H9 (cell line): ENCODE measurements around the gene AK8. TPM values are rescaled to one million over a fixed set of nuclear protein-coding genes. Genes with fewer than 3 reads are reported as not detected.

Experiments
- DNase-seq: peaks from one replicate; pipeline ENCODE4 v3.0.0-alpha.2; 2017
- H2AFZ ChIP-seq: one replicate; pipeline ENCODE4 v1.6.1; 2013; ENCODE audit warnings: mild to moderate bottlenecking, low read length, control low read depth, moderate library complexity
- H2AK5ac ChIP-seq: 2 replicates; pipeline ENCODE4 v1.6.1; 2013; ENCODE audit warnings: low read length, control low read depth, mixed read lengths; ENCODE audit not compliant: insufficient read length
- H2BK120ac ChIP-seq: one replicate; pipeline ENCODE4 v1.6.1; 2013; ENCODE audit warnings: low read depth, mild to moderate bottlenecking, low read length, control low read depth, inconsistent platforms; ENCODE audit not compliant: poor library complexity, severe bottlenecking
- H2BK12ac ChIP-seq: 2 replicates; pipeline ENCODE4 v1.6.1; 2013; ENCODE audit warnings: low read length, control low read depth, mixed read lengths, low read depth; ENCODE audit not compliant: insufficient read length
- H2BK15ac ChIP-seq: 2 replicates; pipeline ENCODE4 v1.6.1; 2013; ENCODE audit warnings: low read depth, low read length, control low read depth
- H2BK20ac ChIP-seq: one replicate; pipeline ENCODE4 v1.6.1; 2013; ENCODE audit warnings: low read depth, mild to moderate bottlenecking, low read length, control low read depth, inconsistent platforms; ENCODE audit not compliant: poor library complexity, severe bottlenecking
- H2BK5ac ChIP-seq: 2 replicates; pipeline ENCODE4 v1.6.1; 2013; ENCODE audit warnings: low read length, control low read depth, mixed read lengths; ENCODE audit not compliant: insufficient read length
- H3K14ac ChIP-seq: 2 replicates; pipeline ENCODE4 v1.6.1; 2013; ENCODE audit warnings: low read length, control low read depth; ENCODE audit not compliant: insufficient read depth
- H3K18ac ChIP-seq: 2 replicates; pipeline ENCODE4 v1.6.1; 2013; ENCODE audit warnings: low read depth, mild to moderate bottlenecking, mixed read lengths, low read length, control low read depth; ENCODE audit not compliant: insufficient read length
- H3K23ac ChIP-seq: 2 replicates; pipeline ENCODE4 v1.6.1; 2013; ENCODE audit warnings: low read length, control low read depth, mixed read lengths, low read depth; ENCODE audit not compliant: insufficient read length
- H3K23me2 ChIP-seq: 2 replicates; pipeline ENCODE4 v1.6.1; 2013; ENCODE audit warnings: low read depth, mild to moderate bottlenecking, mixed read lengths, low read length, control low read depth; ENCODE audit not compliant: insufficient read length, poor library complexity, severe bottlenecking
- H3K27ac ChIP-seq: 2 replicates; pipeline ENCODE4 v1.5.1; 2013; ENCODE audit warnings: low read length, control low read depth, mixed read lengths, low read depth; ENCODE audit not compliant: insufficient read length
- H3K27me3 ChIP-seq: 2 replicates; pipeline ENCODE4 v1.6.1; 2013; ENCODE audit warnings: low read length, control low read depth, inconsistent platforms; ENCODE audit not compliant: insufficient read depth
- H3K4ac ChIP-seq: 2 replicates; pipeline ENCODE4 v1.6.1; 2013; ENCODE audit warnings: low read depth, mild to moderate bottlenecking, control low read depth, inconsistent platforms, low read length, moderate library complexity
- H3K4me1 ChIP-seq: 2 replicates; pipeline ENCODE4 v1.6.1; 2013; ENCODE audit warnings: low read length, control low read depth, inconsistent platforms; ENCODE audit not compliant: insufficient read depth
- H3K4me2 ChIP-seq: 2 replicates; pipeline ENCODE4 v1.6.1; 2013; ENCODE audit warnings: low read length, control low read depth, mixed read lengths; ENCODE audit not compliant: insufficient read length, insufficient read depth
- H3K56ac ChIP-seq: 2 replicates; pipeline ENCODE4 v1.6.1; 2013; ENCODE audit warnings: low read depth, mild to moderate bottlenecking, mixed read lengths, low read length, control low read depth; ENCODE audit not compliant: insufficient read length
- H3K79me1 ChIP-seq: 2 replicates; pipeline ENCODE4 v1.6.1; 2013; ENCODE audit warnings: low read depth, mild to moderate bottlenecking, moderate library complexity, low read length, control low read depth, inconsistent platforms; ENCODE audit not compliant: insufficient read depth, poor library complexity, severe bottlenecking
- H3K79me2 ChIP-seq: 2 replicates; pipeline ENCODE4 v1.6.1; 2013; ENCODE audit warnings: low read length, control low read depth, inconsistent platforms; ENCODE audit not compliant: insufficient read depth
- H3K9ac ChIP-seq: 2 replicates; pipeline ENCODE4 v1.6.1; 2013; ENCODE audit warnings: low read length, control low read depth, mixed read lengths; ENCODE audit not compliant: insufficient read length; ENCODE audit errors: extremely low read depth
- H3K9me3 ChIP-seq: one replicate; pipeline ENCODE4 v1.6.1; 2013; ENCODE audit warnings: low read depth, low read length, inconsistent platforms; ENCODE audit not compliant: control insufficient read depth
- H3T11ph ChIP-seq: one replicate; pipeline ENCODE4 v1.6.1; 2013; ENCODE audit warnings: mild to moderate bottlenecking, low read length, control low read depth, inconsistent platforms
- H4K20me1 ChIP-seq: one replicate; pipeline ENCODE4 v1.6.1; 2013; ENCODE audit not compliant: control insufficient read depth, insufficient read length, insufficient read depth
- H4K5ac ChIP-seq: 2 replicates; pipeline ENCODE4 v1.6.1; 2013; ENCODE audit warnings: low read depth, mild to moderate bottlenecking, mixed read lengths, low read length, control low read depth; ENCODE audit not compliant: insufficient read length
- H4K8ac ChIP-seq: replicated peaks from 2 replicates; pipeline ENCODE4 v1.6.1; 2013; ENCODE audit warnings: low read length, control low read depth, mixed read lengths, low read depth; ENCODE audit not compliant: insufficient read length
- H4K91ac ChIP-seq: 2 replicates; pipeline ENCODE4 v1.6.1; 2013; ENCODE audit warnings: low read depth, mild to moderate bottlenecking, moderate library complexity, mixed read lengths, low read length, control low read depth; ENCODE audit not compliant: insufficient read length
- H3K27ac Mint-ChIP-seq, 3 experiments: 2 replicates in 2 of 3; 3 replicates in 1 of 3; pipeline ENCODE4 v1.8.0; 2020 to 2021; ENCODE audit warnings: mixed read lengths in 3 of 3, mild to moderate bottlenecking in 1 of 3, moderate library complexity in 1 of 3
- H3K27me3 Mint-ChIP-seq: 2 replicates; pipeline ENCODE4 v1.8.0; 2021; ENCODE audit warnings: low read depth, mild to moderate bottlenecking, moderate library complexity, mixed read lengths
- H3K36me3 Mint-ChIP-seq, 3 experiments: 2 replicates in 2 of 3; 3 replicates in 1 of 3; pipeline ENCODE4 v1.8.0; 2020 to 2021; ENCODE audit warnings: low read depth in 3 of 3, mixed read lengths in 3 of 3; ENCODE audit not compliant: insufficient read depth in 1 of 3
- H3K4me1 Mint-ChIP-seq, 2 experiments: 2 replicates each; pipeline ENCODE4 v1.8.0; 2020; ENCODE audit warnings: mixed read lengths in 2 of 2
- H3K4me3 Mint-ChIP-seq, 2 experiments: 2 replicates in 1 of 2; 3 replicates in 1 of 2; pipeline ENCODE4 v1.8.0; 2020 to 2021; ENCODE audit warnings: mild to moderate bottlenecking in 2 of 2, mixed read lengths in 2 of 2, moderate library complexity in 1 of 2
- H3K9me3 Mint-ChIP-seq, 2 experiments: 2 replicates in 1 of 2; 3 replicates in 1 of 2; pipeline ENCODE4 v1.8.0; 2020; ENCODE audit warnings: mild to moderate bottlenecking in 2 of 2, mixed read lengths in 2 of 2, moderate library complexity in 1 of 2
- WGBS: extraction: QIAGEN DNeasy Blood & Tissue Kit; methylation state at CpG from one replicate; pipeline ENCODE4 v1.1.7; 2013; ENCODE audit warnings: missing lambda C conversion rate, low lambda C conversion rate, mixed read lengths; ENCODE audit not compliant: insufficient read length; ENCODE audit errors: extremely low coverage; 5-methylcytosine and 5-hydroxymethylcytosine counted together
- total RNA-seq: library from RNA; stranded (reverse); gene quantifications from 2 replicates; pipeline ENCODE4 v1.2.1, GENCODE V29; 2021
- TF ChIP-seq, protein P1 (sequence below): fragments of 200-600 bp; sonication (generic); conservative IDR thresholded peaks from 3 replicates; pipeline ENCODE4 v1.8.0; 2021; ENCODE audit warnings: antibody characterized with exemption, mild to moderate bottlenecking

The AK8 gene
- total RNA-seq, 1 experiment from 2014 or later = 0.44 TPM

DNA sequence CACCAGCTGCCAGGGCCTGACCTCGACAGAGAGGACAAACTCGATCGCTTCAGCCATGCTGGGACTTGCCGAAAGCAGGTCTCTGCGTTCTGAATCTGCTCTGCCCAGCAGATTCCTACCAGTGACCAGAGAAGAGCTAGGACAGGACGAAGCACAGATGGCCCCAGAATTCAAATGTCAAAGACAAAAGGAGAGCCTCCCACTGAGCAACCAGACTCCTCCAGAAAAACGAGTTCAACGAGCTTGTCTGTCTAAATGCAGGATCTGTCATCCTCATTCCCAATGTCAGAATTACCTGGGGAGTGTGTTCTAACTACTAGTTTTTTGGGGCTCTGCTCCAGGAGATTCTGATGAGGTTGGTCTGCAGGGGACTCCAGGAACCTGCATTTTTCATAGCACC lies 13.4 kb downstream of the AK8 start:
- no peak overlapping the region for H2BK20ac ChIP-seq
- H2BK12ac ChIP-seq = no peak overlapping the region
- no peak overlapping the region for H3K56ac ChIP-seq
- H3K27me3 ChIP-seq = no peaks in the 10 kb centered on the region
- no peak overlapping the region for H3K23ac ChIP-seq
- no CpG with 5 or more reads among the region's 8 CpGs for WGBS
- no peaks in the 10 kb centered on the region for H3K79me2 ChIP-seq
- Mint-ChIP-seq H3K4me1 (peaks cover 14 to 15% of the 10 kb centered on the region in 2 experiments), H3K36me3 (no peaks in the 10 kb centered on the region), H3K4me3 (no peak overlapping the region), H3K27me3 (peaks cover 7% of the 10 kb centered on the region), H3K9me3 (no peaks in the 10 kb centered on the region), H3K27ac (no peak overlapping the region)
- no peak overlapping the region for H3K18ac ChIP-seq
- H3K79me1 ChIP-seq = no peaks in the 10 kb centered on the region
- TF ChIP-seq, protein P1, sequence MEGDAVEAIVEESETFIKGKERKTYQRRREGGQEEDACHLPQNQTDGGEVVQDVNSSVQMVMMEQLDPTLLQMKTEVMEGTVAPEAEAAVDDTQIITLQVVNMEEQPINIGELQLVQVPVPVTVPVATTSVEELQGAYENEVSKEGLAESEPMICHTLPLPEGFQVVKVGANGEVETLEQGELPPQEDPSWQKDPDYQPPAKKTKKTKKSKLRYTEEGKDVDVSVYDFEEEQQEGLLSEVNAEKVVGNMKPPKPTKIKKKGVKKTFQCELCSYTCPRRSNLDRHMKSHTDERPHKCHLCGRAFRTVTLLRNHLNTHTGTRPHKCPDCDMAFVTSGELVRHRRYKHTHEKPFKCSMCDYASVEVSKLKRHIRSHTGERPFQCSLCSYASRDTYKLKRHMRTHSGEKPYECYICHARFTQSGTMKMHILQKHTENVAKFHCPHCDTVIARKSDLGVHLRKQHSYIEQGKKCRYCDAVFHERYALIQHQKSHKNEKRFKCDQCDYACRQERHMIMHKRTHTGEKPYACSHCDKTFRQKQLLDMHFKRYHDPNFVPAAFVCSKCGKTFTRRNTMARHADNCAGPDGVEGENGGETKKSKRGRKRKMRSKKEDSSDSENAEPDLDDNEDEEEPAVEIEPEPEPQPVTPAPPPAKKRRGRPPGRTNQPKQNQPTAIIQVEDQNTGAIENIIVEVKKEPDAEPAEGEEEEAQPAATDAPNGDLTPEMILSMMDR = no peak
- no peak overlapping the region for H2BK15ac ChIP-seq
- H2BK120ac ChIP-seq = no peak overlapping the region
- no peak for DNase-seq
- H3T11ph ChIP-seq = no peak overlapping the region
- no peaks in the 10 kb centered on the region for H3K23me2 ChIP-seq
- H3K9me3 ChIP-seq = no peaks in the 10 kb centered on the region
- no peaks in the 10 kb centered on the region for H4K20me1 ChIP-seq
- no peak overlapping the region for H4K5ac ChIP-seq
- no peak overlapping the region for H3K27ac ChIP-seq
- H2AK5ac ChIP-seq = no peak overlapping the region
- H4K91ac ChIP-seq = no peak overlapping the region
- H4K8ac ChIP-seq = no peak overlapping the region
- H3K9ac ChIP-seq = no peak overlapping the region
- H3K4me1 ChIP-seq = no peaks in the 10 kb centered on the region
- no peak overlapping the region for H2BK5ac ChIP-seq
- no peak overlapping the region for H3K4me2 ChIP-seq
- H3K14ac ChIP-seq = no peak overlapping the region
- no peak overlapping the region for H2AFZ ChIP-seq
- H3K4ac ChIP-seq = no peak overlapping the region
